Activated CD4-positive, alpha-beta T cell treated with anti-CD3 and anti-CD28 coated beads, Interleukin-2, amount 10 ng/mL, durations not matched to agents 7 days and 5 days (primary cell): ENCODE results near the gene DPP10. TPM values are rescaled to one million over a fixed set of nuclear protein-coding genes. Genes with fewer than 3 reads are reported as not detected.

Source experiments
- CTCF ChIA-PET: fragments of 350-600 bp; sonication (Branson Sonifier 250); formaldehyde crosslinking; loops from one replicate; lab custom pipeline; 2021; ENCODE audit warnings: antibody characterized with exemption; lab: Charles Lee
- POLR2A ChIA-PET: fragments of 350-600 bp; sonication (Branson Sonifier 250); formaldehyde crosslinking; loops from one replicate; lab custom pipeline; 2021; ENCODE audit warnings: antibody characterized with exemption; lab: Charles Lee
- DNase-seq: peaks from one replicate; pipeline ENCODE4 v3.0.0-alpha.2; 2020
- H3K27ac Mint-ChIP-seq: one replicate; pipeline ENCODE4 v1.8.0; 2021; ENCODE audit warnings: mild to moderate bottlenecking, moderate library complexity, mixed read lengths
- H3K27me3 Mint-ChIP-seq: one replicate; pipeline ENCODE4 v1.8.0; 2021; ENCODE audit warnings: mixed read lengths
- H3K36me3 Mint-ChIP-seq: one replicate; pipeline ENCODE4 v1.8.0; 2021; ENCODE audit warnings: low read depth, mixed read lengths
- H3K4me1 Mint-ChIP-seq: one replicate; pipeline ENCODE4 v1.8.0; 2021; ENCODE audit warnings: mixed read lengths
- H3K4me3 Mint-ChIP-seq: one replicate; pipeline ENCODE4 v1.8.0; 2021; ENCODE audit warnings: mild to moderate bottlenecking, moderate library complexity, mixed read lengths
- H3K9me3 Mint-ChIP-seq: one replicate; pipeline ENCODE4 v1.8.0; 2021; ENCODE audit warnings: mixed read lengths
- total RNA-seq, 2 experiments: library from RNA; stranded (reverse); gene quantifications; one replicate each; pipeline ENCODE4 v1.2.3, GENCODE V29; 2021

The DPP10 gene
- total RNA-seq, 2 experiments from 2014 or later = not detected

- Mint-ChIP-seq H3K27ac (no peak overlapping the region), H3K4me3 (no peak overlapping the region), H3K4me1 (no peaks in the 10 kb centered on the region), H3K9me3 (peaks cover 2% of the 10 kb centered on the region), H3K36me3 (no peaks in the 10 kb centered on the region), H3K27me3 (no peaks in the 10 kb centered on the region)
- ChIA-PET CTCF (no interaction called here), POLR2A (no interaction called here)
- DNase-seq = no peak
Measured at GRCh38 chr2:115549611-115550130, 1107.2 kb downstream of the DPP10 start.

- no peak overlapping the region for H3K27ac Mint-ChIP-seq
- H3K27me3 Mint-ChIP-seq = no peaks in the 10 kb centered on the region
- no peaks in the 10 kb centered on the region for H3K9me3 Mint-ChIP-seq
Measured at GRCh38 chr2:115552726-115553125, 1110.3 kb downstream of the DPP10 start.

DNA sequence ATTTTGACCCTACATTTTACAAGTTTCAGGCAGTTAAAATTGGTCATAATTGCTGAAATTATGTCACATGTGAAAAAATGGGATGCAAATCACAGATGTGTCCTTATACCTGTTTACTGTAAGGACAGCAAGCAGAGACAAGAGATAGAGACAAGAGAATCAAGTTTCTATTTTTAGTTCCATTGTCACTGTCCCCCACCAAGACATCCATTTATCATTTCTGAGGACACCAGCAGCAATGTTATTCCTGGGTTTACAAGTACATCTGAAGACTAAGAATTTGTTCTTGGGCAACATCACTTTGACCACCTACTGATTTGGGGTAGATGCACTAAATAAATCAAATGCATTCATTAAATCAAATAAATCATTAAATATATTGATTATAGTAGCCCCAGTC, 1111.7 kb downstream of the DPP10 start:
- no peaks in the 10 kb centered on the region for H3K36me3 Mint-ChIP-seq
- no peak overlapping the region for H3K4me3 Mint-ChIP-seq
- CTCF ChIA-PET = no interaction called here

More at GRCh38 chr2:115552726-115553125, 1110.3 kb downstream of the DPP10 start:
- H3K4me3 Mint-ChIP-seq = no peak overlapping the region
- ChIA-PET POLR2A (no interaction called here), CTCF (no interaction called here)
- no peaks in the 10 kb centered on the region for H3K36me3 Mint-ChIP-seq
- DNase-seq = no peak
- no peaks in the 10 kb centered on the region for H3K4me1 Mint-ChIP-seq

DNA sequence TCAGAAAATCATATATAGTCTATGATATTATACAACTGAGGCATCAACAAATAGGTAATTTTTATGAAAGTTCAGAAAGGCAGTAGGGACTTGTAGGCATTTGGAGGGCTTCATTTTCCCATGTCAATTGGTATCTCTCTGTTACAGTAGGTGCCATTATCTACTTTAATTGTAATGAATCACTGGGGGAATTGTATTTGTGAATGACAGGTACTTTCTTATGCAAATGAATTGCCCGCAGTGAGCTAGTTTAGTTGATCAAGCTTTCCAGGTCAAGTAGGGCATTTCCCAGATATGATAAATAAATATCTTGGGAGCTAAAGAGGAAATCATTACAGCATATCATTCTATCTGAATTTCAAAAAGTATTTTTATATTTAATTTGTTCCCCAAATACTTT, 1116.3 kb downstream of the DPP10 start:
- no peak overlapping the region for H3K27ac Mint-ChIP-seq
- ChIA-PET POLR2A (no interaction called here), CTCF (no interaction called here)
- no peak for DNase-seq
- H3K4me3 Mint-ChIP-seq = no peak overlapping the region
- H3K36me3 Mint-ChIP-seq = no peaks in the 10 kb centered on the region
- no peaks in the 10 kb centered on the region for H3K4me1 Mint-ChIP-seq
- H3K27me3 Mint-ChIP-seq = no peaks in the 10 kb centered on the region
- peaks cover 3% of the 10 kb centered on the region for H3K9me3 Mint-ChIP-seq

More for the DNA sequence above, 1111.7 kb downstream of the DPP10 start:
- Mint-ChIP-seq H3K27ac (no peak overlapping the region), H3K4me1 (no peaks in the 10 kb centered on the region), H3K27me3 (no peaks in the 10 kb centered on the region), H3K9me3 (no peaks in the 10 kb centered on the region)
- POLR2A ChIA-PET = no interaction called here
- no peak for DNase-seq

- ChIA-PET CTCF (no interaction called here), POLR2A (no interaction called here)
- H3K36me3 Mint-ChIP-seq = no peaks in the 10 kb centered on the region
- no peak overlapping the region for H3K27ac Mint-ChIP-seq
- no peaks in the 10 kb centered on the region for H3K4me1 Mint-ChIP-seq
- peaks cover 3% of the 10 kb centered on the region for H3K9me3 Mint-ChIP-seq
- DNase-seq = no peak
- H3K27me3 Mint-ChIP-seq = no peaks in the 10 kb centered on the region
- H3K4me3 Mint-ChIP-seq = no peak overlapping the region
Measured at GRCh38 chr2:115560666-115561065, 1118.2 kb downstream of the DPP10 start.

DNA sequence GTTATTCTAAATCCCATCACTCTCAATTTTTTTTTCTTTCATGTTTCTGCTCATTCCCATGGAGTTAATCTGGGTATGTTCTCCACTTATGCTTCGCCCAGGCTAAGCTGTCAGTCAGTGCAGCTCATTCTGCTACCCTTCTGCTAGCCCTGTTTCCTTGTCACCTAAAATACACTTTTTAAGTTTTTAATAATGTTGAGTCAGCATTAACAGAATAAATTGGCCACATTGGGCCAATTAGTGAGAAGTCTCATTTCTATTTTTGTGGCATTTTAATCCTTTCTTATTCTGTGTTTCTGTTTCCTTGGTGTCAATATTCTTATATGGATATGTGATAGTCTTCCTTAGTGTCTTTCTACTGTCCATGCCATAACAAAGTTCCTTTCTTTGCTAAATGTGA, 1126.2 kb downstream of the DPP10 start:
- POLR2A ChIA-PET = no interaction called here

GRCh38 chr2:115569547-115569946, 1127.1 kb downstream of the DPP10 start:
- ChIA-PET POLR2A (no interaction called here), CTCF (no interaction called here)
- Mint-ChIP-seq H3K36me3 (no peaks in the 10 kb centered on the region), H3K4me1 (no peaks in the 10 kb centered on the region), H3K27ac (no peak overlapping the region), H3K4me3 (no peak overlapping the region), H3K9me3 (peaks cover 10% of the 10 kb centered on the region), H3K27me3 (no peaks in the 10 kb centered on the region)
- no peak for DNase-seq

More for the DNA sequence above, 1126.2 kb downstream of the DPP10 start:
- Mint-ChIP-seq H3K27ac (no peak overlapping the region), H3K4me1 (no peaks in the 10 kb centered on the region), H3K36me3 (no peaks in the 10 kb centered on the region), H3K27me3 (no peaks in the 10 kb centered on the region), H3K9me3 (peaks cover 5% of the 10 kb centered on the region), H3K4me3 (no peak overlapping the region)
- no peak for DNase-seq
- CTCF ChIA-PET = no interaction called here

- Mint-ChIP-seq H3K27ac (no peak overlapping the region), H3K9me3 (peaks cover 10% of the 10 kb centered on the region), H3K4me3 (no peak overlapping the region), H3K27me3 (no peaks in the 10 kb centered on the region), H3K4me1 (no peaks in the 10 kb centered on the region), H3K36me3 (no peaks in the 10 kb centered on the region)
- CTCF ChIA-PET = no interaction called here
- DNase-seq = no peak
- POLR2A ChIA-PET = no interaction called here
Measured at GRCh38 chr2:115572746-115573145, 1130.3 kb downstream of the DPP10 start.

GRCh38 chr2:115573756-115574155, 1131.3 kb downstream of the DPP10 start:
- H3K27ac Mint-ChIP-seq = no peak overlapping the region
- CTCF ChIA-PET = no interaction called here

GRCh38 chr2:115574667-115575066, 1132.2 kb downstream of the DPP10 start:
- no peaks in the 10 kb centered on the region for H3K4me1 Mint-ChIP-seq
- ChIA-PET POLR2A (no interaction called here), CTCF (no interaction called here)
- H3K27me3 Mint-ChIP-seq = no peaks in the 10 kb centered on the region
- no peaks in the 10 kb centered on the region for H3K36me3 Mint-ChIP-seq
- no peak for DNase-seq
- H3K9me3 Mint-ChIP-seq = peaks cover 5% of the 10 kb centered on the region
- no peak overlapping the region for H3K27ac Mint-ChIP-seq
- no peak overlapping the region for H3K4me3 Mint-ChIP-seq

More at GRCh38 chr2:115573756-115574155, 1131.3 kb downstream of the DPP10 start:
- no peaks in the 10 kb centered on the region for H3K4me1 Mint-ChIP-seq
- H3K27me3 Mint-ChIP-seq = no peaks in the 10 kb centered on the region
- H3K9me3 Mint-ChIP-seq = peaks cover 7% of the 10 kb centered on the region
- no peaks in the 10 kb centered on the region for H3K36me3 Mint-ChIP-seq
- POLR2A ChIA-PET = no interaction called here
- DNase-seq = no peak
- H3K4me3 Mint-ChIP-seq = no peak overlapping the region

GRCh38 chr2:115580784-115581183, 1138.3 kb downstream of the DPP10 start:
- Mint-ChIP-seq H3K27ac (no peak overlapping the region), H3K36me3 (no peaks in the 10 kb centered on the region), H3K9me3 (peaks cover 15% of the 10 kb centered on the region), H3K4me3 (no peak overlapping the region), H3K27me3 (no peaks in the 10 kb centered on the region), H3K4me1 (no peaks in the 10 kb centered on the region)
- DNase-seq = no peak
- ChIA-PET POLR2A (no interaction called here), CTCF (no interaction called here)

DNA sequence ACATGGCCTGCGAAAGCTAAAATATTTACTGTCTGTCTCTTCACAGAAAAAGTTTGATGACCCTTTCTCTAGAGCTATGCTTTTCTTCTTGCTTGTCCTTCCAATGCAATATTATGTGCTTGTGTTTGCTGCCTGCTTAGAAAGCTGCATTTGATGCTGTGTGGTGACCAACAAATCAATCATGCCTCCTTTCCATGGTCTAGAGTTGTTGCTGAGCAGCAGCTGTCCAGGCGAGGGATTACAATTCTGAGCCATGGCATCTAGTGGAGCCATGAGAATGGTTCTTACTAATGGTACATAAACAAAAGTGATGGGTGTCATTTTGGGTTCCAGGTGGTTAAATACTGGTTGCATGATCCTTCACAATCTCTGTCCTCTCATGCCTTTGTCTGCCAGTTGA, 1142.1 kb downstream of the DPP10 start:
- POLR2A ChIA-PET = no interaction called here
- no peak overlapping the region for H3K4me3 Mint-ChIP-seq
- CTCF ChIA-PET = no interaction called here
- H3K27me3 Mint-ChIP-seq = no peaks in the 10 kb centered on the region
- H3K36me3 Mint-ChIP-seq = no peaks in the 10 kb centered on the region
- no peak for DNase-seq
- H3K9me3 Mint-ChIP-seq = peaks cover 18% of the 10 kb centered on the region
- H3K27ac Mint-ChIP-seq = no peak overlapping the region
- no peaks in the 10 kb centered on the region for H3K4me1 Mint-ChIP-seq

- Mint-ChIP-seq H3K27me3 (no peaks in the 10 kb centered on the region), H3K27ac (no peak overlapping the region), H3K36me3 (no peaks in the 10 kb centered on the region), H3K4me3 (no peak overlapping the region), H3K9me3 (peaks cover 14% of the 10 kb centered on the region), H3K4me1 (no peaks in the 10 kb centered on the region)
- ChIA-PET POLR2A (no interaction called here), CTCF (no interaction called here)
- no peak for DNase-seq
Measured at GRCh38 chr2:115596659-115597375, 1154.4 kb downstream of the DPP10 start.

GRCh38 chr2:115603285-115603684, 1160.8 kb downstream of the DPP10 start:
- DNase-seq = no peak
- ChIA-PET CTCF (no interaction called here), POLR2A (no interaction called here)
- no peaks in the 10 kb centered on the region for H3K4me1 Mint-ChIP-seq
- no peak overlapping the region for H3K4me3 Mint-ChIP-seq
- no peak overlapping the region for H3K27ac Mint-ChIP-seq
- no peaks in the 10 kb centered on the region for H3K27me3 Mint-ChIP-seq
- H3K36me3 Mint-ChIP-seq = no peaks in the 10 kb centered on the region
- H3K9me3 Mint-ChIP-seq = peaks cover 3% of the 10 kb centered on the region
